HG02610 (cell line): ENCODE results near the gene EFNB1.

Experiments used
- ATAC-seq: cut with Tn5 transposase; IDR thresholded peaks from one replicate; pipeline ENCODE4 v1.9.1; 2021; ENCODE audit warnings: mild to moderate bottlenecking, moderate library complexity; ENCODE audit not compliant: unreplicated experiment

Gene EFNB1

DNA sequence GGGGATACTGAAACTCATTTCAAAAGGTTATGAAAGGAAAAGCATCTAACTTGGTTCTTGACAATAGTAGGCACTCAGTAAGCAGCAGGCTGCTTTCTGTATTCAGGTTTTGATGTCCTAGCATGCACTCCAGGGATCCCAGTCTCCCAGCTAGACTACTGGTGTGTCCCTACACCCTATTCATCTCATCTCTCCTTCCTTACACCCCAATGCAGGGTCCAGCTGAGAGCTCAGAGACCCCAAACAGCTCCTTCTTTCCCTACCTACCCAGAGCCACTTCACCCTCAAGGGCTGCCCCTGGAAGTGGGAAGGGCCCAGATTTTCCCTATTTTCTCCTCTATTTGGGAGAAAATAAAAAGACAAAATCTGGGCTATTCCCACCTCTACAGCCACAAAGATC, 1.6 kb upstream of the EFNB1 start:
- no peak for ATAC-seq

DNA sequence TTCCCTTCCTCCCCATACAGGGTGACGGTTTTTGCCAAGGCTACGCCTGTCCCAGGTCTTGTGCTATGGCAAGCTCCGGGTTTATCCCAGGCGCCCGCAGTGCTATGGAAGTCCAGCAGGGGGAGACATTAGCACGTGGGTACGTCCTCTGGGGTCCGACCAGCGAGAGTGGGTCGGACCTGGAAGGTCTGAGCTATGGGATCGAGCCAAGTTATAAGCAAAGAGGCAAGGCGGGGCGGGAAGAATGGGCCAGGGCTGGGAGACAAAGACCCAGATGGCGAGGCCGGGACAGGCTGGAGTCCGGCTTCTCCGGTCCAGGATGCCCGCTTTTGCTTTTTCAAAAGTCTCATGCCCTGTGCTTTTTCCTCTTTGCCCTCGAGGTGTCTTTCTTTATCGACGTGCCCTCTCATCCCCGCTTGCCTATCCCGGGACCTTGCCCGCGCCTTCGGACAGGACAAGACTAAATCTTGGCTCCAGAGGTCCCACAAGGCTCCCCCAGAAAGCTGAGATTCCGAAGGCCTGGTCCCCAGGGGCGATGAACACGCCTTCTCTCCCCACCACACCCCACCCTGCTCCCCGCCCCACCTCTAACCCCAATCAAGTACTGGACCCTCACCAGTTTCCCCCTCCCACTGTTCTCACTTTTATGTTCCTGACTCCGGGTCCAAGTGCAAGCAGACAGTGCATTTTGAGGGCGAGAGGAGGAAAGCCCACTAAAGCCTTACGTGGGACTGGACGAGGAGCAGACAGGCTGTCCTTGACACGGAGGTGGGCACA, 785 bp upstream of the EFNB1 start:
- peak; percentile 32 for ATAC-seq

DNA sequence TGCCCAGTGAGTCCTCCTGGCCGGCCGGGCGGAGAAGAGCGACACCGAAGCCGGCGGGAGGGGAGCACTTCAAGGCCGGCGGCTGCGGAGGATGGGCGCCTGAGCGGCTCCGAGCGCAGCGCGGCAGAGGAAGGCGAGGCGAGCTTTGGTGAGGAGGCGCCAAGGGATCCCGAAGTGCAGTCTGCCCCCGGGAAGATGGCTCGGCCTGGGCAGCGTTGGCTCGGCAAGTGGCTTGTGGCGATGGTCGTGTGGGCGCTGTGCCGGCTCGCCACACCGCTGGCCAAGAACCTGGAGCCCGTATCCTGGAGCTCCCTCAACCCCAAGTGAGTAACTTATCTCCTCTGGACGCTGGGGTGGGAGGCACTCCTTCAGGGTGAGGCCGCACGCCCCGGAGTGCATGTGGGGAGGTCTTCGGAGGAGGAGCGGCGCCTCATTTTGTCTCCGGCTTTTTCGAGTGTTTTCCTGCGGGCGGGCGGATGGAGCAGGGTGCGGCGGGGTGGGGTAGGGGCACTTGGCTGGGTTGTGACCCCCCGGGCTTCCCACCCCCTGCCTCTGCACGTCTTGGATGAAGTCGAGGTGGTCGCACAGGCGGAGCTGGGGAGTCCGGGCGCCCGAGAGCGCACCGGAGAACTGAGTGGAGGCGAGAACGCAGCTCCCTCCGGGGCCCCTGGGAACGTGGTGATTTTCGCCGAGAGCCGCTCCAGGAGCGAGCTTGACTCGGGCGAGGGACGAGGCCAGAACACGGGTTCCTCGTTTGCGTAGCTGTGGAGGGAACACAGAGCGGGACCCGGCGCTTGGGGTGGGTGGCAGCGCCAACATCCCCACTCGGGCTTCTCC, 979 bp downstream of the EFNB1 start:
- ATAC-seq, result no peak

DNA sequence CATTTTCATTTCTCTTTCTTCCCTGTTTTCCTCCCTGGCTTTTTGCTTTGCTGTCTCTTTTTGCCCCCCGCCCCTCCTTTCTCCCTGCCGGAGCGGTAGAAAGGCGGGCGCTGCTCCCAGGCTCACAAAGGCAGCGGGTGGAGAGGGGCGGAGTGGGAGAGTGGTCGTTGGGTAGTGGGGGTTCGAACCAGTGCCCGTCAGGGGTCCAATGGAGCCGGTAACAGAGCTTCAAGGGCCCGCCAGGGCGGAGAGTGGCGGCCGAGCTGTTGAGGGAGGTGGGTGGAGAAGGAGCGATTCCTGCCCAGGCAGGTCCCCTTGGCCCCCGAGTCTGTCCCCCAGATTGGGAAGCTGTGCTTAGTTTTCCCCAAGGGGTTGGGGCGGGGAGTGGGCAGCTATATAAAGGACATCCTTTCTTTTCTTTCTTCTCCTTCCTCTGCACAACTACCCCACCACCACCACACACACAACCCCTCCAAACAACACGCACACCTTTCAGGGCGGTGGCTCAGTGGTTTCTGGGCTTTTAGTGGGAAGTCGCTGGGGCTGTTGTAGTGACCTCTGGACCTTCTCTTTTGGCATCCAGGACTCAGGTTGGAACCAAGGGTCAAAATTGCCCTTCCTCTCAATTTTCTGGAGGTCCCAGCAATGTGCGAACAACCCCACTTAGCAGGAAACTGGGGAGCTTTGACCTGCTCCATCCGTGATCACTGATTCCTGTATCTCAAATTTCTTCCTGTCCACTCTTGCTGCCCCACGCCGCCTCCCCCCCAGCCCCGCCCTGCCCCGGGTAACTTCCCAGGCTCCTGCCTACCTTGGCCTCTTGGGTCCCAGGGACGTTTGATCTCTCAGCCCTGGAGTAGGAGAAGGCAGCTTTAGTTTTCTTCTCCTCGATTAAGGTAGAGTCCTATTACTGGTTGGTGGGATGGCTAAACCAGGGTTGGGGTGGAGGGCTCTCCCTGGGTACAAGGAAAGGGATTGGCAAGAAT, 1.9 kb downstream of the EFNB1 start:
- ATAC-seq, result no peak

DNA sequence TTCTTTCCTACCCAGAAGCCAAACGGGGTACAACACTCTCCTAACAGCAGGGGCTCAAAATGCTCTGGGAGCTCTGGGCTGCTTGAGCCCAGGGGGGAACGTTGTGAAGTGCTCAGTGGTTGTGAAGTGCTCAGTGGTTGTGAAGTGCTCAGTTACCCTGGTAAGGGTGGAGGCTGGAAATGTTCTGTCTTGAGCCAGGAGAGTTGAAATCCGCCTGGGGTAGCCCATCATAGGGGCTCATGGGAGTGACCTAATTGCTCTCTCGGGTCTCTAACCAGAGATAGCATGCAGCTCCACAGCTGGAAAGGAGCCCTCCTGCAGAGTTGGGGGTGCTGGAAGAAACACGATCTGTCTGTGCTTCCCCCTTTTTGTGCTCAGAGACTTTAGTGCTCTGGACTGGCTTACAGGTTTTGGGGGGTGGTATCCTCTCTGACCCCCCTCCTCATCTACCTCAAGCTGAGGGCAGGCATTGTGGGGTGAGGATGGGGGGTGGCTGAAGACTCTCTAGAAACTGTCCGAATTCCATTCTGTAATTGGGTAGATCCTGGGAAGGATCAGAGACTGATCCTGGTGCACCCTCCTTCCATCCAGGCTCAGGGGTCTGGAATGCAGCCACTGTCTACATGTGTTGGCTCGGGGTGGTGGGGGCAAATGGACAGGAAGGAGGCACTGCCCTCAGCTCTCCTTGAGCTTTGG, 2.7 kb downstream of the EFNB1 start:
- ATAC-seq, result no peak

DNA sequence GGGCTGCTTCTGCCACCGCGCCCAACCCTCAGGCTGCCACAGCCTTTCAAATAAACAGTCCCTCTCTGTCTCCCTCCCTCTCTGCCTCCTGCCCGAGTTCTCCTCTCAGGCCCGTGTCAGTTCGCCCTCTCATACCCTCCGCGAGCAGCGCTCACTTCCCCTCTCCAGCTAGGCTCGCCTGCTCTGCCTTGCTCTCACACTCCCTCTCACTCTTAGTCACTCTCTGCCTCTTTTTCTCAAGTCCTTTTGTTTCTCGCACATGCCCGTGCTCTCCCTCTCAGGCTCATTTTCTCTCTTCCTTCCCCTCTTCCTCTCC, 3.2 kb downstream of the EFNB1 start:
- peak; percentile 57 for ATAC-seq

DNA sequence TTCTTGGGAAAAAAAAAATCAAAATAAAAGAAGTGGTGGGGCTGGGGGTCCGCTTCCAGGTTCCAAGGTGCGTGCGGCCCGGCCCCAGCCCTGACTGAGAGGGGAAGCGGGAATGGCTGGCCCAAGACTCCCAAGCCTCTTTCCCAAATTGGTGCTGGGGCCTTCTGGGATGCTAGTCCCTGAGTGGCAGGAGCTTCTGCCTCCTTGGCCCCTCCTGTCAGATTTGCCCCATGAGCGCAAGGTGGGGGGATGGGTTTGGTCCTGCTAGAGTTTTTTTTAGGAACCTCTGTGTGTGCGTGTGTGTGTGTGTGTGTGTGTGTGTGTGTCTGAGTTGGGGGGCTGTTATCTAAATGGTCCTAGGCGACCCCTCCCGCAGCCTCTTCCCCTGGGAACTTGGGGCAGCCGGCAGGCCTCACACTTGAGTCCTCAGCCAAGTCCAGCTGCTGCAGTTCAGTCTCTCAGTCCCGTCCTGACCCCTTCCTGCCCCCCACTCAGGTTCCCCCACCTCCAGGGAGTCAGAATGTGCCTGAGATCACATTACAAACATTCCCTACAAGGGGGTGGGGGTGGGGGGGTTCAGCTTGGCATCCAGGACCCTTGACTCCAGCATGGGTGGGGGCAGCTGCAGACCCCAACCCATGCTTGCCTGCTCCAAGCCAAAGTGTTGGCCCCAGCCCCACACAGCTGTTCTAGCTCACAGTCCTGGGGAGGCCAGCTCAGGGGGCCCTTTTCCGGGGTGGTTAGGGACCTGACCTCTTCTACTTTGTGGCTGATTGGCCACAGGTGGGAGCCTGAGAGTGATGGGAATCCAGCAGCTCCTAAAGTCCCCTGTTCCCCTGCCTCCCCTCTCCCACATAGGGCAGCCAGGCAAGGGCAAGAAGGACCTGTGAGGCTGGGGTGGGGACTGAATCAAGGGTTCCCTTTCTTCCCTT, 4.0 kb downstream of the EFNB1 start:
- ATAC-seq, result no peak

DNA sequence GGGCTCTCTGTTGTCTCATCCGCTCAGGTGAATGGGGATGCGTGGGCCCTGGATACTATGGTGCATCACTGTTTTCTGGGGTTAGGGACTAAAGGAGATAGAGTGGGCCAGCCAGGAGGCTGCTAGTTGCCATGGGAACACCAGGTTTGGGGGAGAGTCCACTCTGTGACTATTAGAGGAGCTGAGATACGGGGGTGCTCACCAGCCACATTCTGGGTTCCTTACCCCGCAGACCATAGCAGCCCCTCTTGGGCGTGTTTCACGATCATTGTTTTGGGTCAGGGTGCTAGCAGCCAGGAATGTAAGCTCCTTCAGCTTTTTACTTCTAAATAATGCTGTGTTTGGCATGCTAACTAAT, 4.6 kb downstream of the EFNB1 start:
- ATAC-seq, result no peak

DNA sequence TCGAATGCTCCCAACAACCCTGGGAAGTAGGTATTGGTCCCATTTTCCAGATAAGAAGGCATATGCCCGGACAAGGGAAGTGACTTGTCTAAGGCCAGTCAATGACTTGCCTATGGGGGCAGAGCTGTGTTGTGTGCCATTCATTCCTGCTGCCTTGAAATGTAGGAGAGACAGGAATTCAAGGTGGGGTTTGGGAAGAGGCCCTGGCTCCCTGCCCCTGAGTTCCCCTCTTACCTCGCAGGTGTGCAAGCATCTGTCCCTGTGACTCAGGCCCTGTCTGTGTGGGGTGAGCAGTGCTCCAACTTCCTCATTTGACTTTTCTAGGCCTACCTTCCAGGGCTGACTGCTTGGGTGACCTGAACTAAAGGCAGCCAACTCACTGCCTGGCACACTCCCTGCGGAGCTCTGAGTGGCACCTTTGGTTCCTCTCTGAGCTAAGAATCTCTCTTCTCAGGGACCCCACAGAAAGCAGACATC, 5.1 kb downstream of the EFNB1 start:
- no peak for ATAC-seq

DNA sequence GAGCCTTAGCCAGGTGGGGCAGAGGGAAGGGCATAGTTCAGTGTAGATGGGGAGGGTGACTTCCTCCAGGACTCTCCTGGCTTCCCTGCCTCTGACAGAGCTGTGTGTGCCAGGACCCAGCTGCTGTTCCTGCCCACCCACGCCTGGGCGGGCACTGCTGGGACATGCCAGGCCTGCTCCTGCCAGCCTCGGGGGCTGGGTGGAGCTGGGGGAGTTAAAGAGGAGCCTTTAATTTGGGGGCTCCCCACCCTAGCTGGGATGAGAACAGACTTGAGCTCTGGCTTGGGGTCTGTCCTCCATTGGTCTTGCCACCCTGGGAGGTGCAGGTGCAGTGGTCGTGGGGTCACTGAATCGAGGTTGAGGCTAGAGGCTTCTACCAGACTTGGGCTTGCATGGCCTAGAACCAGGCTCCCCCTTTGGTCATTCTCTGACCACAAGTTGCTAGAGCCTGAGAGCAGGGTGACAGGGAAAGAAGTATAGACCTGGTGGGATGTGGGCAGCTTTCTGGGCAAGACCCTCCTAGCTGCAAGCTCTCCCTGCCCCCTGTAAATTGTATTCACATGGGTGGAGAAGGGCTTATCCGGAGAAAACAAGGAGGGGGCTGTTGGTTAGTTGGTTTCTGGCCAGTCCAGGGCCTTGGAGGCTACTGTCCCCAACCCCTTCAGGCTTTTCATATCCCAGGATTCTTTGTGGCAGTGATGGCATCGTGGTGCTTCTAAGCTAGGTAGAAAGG, 5.7 kb downstream of the EFNB1 start:
- no peak for ATAC-seq

DNA sequence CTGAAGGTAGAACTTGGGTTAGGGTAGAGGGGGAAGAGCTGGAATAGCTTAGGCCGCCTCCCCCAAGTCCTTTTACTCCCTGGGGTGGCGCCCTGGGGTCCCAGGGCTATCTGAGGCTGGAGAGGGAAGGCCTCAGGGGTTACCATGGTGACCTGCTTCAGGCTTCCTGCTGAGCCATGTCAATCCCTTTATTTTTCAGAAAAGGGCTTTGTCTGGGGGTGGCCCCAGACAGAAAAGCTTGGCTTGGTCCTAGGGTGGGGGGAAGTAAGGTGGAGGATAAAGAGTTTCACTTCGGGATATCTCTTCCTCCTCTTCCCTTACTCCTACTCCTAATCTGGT, 6.3 kb downstream of the EFNB1 start:
- no peak for ATAC-seq

DNA sequence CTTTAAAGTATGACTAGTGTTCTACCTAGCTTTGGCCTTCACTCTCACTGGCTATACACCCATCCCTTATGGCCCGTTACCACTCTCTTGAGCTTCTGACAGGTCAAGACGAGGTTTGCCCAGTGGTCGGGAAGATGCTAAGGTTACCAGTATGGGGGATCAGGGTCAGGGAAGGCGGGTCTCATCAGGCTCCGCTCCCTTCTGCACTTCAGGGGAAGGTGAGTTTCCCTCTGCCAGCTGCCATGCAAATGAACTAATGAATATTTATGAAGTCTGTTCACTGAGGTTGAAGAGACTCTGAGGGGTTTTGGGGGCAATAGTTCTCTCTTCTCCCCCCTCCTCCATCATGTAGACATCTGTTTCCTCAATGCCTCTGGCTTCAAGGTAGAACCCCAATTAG, 6.6 kb downstream of the EFNB1 start:
- no peak for ATAC-seq

DNA sequence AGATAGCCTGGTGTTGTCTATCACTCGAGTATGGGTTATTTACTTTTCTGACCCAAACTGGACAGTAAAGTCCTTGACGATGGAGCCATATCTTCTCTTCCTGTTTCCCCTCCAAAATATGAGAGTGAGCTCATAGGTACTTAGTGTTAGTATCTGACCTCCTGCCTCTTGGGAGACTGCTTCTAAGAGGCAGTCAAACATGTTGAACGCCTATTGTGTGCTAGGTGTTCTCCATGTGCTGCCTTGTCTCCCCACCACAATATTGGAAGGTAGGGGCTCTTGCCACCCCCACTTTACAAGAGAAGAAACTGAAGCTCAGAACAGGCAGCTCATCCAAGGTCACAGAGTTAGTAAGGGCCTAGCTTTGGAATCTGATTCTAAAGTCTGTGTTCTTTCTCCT, 8.3 kb downstream of the EFNB1 start:
- ATAC-seq, result no peak

DNA sequence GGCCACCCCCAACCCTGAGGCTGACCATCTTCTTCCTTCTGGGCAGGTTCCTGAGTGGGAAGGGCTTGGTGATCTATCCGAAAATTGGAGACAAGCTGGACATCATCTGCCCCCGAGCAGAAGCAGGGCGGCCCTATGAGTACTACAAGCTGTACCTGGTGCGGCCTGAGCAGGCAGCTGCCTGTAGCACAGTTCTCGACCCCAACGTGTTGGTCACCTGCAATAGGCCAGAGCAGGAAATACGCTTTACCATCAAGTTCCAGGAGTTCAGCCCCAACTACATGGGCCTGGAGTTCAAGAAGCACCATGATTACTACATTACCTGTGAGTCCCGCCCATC, 9.7 kb downstream of the EFNB1 start:
- ATAC-seq, result no peak

DNA sequence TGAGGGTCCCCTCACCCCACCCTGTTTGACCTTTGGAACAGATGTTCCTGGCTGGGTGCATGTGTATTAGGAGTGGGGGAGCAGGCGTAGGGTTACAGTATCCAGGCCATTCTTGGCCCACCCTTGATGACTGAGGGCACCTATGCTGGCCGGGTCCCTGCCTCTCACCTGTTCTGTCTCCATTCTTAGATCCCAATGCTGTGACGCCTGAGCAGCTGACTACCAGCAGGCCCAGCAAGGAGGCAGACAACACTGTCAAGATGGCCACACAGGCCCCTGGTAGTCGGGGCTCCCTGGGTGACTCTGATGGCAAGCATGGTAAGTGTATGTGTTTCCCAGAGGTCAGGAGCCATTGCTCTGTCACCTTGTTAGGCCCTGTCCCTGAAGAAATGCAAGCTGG, 10.9 kb downstream of the EFNB1 start:
- ATAC-seq, result no peak

DNA sequence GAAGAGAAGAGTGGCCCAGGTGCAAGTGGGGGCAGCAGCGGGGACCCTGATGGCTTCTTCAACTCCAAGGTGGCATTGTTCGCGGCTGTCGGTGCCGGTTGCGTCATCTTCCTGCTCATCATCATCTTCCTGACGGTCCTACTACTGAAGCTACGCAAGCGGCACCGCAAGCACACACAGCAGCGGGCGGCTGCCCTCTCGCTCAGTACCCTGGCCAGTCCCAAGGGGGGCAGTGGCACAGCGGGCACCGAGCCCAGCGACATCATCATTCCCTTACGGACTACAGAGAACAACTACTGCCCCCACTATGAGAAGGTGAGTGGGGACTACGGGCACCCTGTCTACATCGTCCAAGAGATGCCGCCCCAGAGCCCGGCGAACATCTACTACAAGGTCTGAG, 11.4 kb downstream of the EFNB1 start:
- ATAC-seq, result no peak

DNA sequence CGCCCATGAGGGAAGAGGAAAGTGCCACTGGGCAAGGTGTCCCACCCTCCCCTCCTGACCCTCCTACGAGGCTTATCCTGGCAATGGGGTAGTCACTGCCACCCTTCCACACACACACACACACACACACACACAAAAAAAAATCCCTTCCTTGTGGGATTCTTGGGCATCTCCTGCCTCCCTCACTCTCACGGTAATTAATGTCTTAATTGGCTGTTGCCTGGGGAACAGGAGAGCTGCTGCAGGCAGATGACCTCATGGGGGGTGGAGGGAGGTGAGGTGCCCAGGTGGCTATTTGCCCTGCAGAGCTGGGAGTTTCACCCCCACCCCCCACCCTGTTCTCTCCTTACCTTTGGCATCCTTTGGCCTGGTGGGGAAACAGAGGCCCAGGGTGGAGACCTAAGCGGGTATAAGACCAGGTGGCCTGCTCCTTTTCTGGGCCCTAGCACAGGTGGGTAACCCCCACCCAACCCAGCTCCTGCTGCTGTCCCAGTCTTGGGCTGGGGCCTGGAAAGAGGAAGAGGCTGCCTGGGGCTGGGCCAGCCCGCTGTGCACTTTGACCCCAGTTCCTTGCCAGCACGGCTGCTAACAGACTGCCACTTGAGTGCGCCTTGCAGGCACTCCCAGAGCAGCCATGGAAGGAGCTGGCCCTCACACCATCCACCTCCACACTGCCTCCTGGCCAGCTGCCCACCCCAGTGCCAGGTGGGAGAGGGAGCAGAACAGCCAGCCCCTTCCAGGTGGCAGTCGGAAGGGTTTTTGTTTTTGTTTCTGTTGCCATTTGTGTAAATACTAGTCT, 12.6 kb downstream of the EFNB1 start:
- ATAC-seq, result no peak

DNA sequence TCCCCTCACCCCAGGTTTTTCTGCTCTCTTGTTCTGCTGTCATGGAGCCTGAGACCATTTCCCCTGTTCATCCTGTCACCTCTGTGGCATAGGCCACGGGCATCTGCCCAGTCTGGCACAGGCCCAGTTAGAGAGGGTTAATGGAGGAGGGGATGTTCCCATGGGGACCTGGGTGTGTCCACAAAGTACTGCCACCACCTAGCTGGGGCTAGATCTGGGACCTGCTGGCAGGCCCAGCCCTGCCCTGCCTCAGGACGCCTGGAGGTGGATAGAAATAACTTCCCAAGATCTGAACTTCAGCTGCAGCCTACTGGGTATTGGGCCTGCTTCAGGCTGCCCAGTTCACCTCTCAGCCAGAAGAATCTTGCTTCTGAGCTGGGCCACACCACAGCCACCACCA, 13.5 kb downstream of the EFNB1 start:
- ATAC-seq, result no peak
